H4 (cell line): Measurements from ENCODE around the gene MCL1. TPM values are rescaled to one million over a fixed set of nuclear protein-coding genes. Genes with fewer than 3 reads are reported as not detected.
A peak's percentile ranks its signal among the peaks of the same experiment; 100 is the strongest.
"Not testable (repeated sequence)": the region's sequence is repeated elsewhere in the genome, so short reads cannot be mapped to it uniquely, and the experiment has no call there.

Source experiments
- DNase-seq: peaks from one replicate; pipeline ENCODE4 v3.0.0-alpha.2; 2015; ENCODE audit warnings: low spot score
- total RNA-seq: library from RNA; depleted of rRNA; stranded (reverse); fragments of >200 nt; shearing (Covaris generic); gene quantifications from 2 replicates; pipeline ENCODE4 v1.2.3, GENCODE V29; 2014

Gene MCL1
- total RNA-seq, 1 experiment from 2014 or later = 98.6 TPM

- DNase-seq = peak; percentile 12
Measured at GRCh38 chr1:150572918-150573647, 6.3 kb downstream of the MCL1 start.

GRCh38 chr1:150568594-150568966, 10.8 kb downstream of the MCL1 start:
- no peak for DNase-seq

- peak; percentile 96 for DNase-seq
Measured at GRCh38 chr1:150567717-150568593, 11.5 kb downstream of the MCL1 start.

- DNase-seq = peak; percentile 2
Measured at GRCh38 chr1:150567341-150567716, 12.1 kb downstream of the MCL1 start.

- no peak for DNase-seq
Measured at GRCh38 chr1:150566589-150567340, 12.6 kb downstream of the MCL1 start.

- DNase-seq = not testable (repeated sequence)
Measured at GRCh38 chr1:150565240-150565991, 14.0 kb downstream of the MCL1 start.

- DNase-seq = no peak
Measured at GRCh38 chr1:150564051-150564991, 15.1 kb downstream of the MCL1 start.

- DNase-seq = peak; percentile 49
Measured at GRCh38 chr1:150563340-150564038, 15.9 kb downstream of the MCL1 start.

GRCh38 chr1:150562446-150563339, 16.7 kb downstream of the MCL1 start:
- DNase-seq = no peak

- peak; percentile 93 for DNase-seq
Measured at GRCh38 chr1:150561974-150562445, 17.4 kb downstream of the MCL1 start.

- peak; percentile 98 for DNase-seq
Measured at GRCh38 chr1:150561254-150561973, 18.0 kb downstream of the MCL1 start.

GRCh38 chr1:150560576-150561253, 18.7 kb downstream of the MCL1 start:
- peak; percentile 82 for DNase-seq

GRCh38 chr1:150560011-150560438, 19.4 kb downstream of the MCL1 start:
- peak; percentile 57 for DNase-seq

- DNase-seq = no peak
Measured at GRCh38 chr1:150559656-150560010, 19.8 kb downstream of the MCL1 start.

- DNase-seq = no peak
Measured at GRCh38 chr1:150558761-150559655, 20.4 kb downstream of the MCL1 start.

- no peak for DNase-seq
Measured at GRCh38 chr1:150558303-150558704, 21.1 kb downstream of the MCL1 start.
